Measurements from ENCODE around the gene PHEX.

DNA sequence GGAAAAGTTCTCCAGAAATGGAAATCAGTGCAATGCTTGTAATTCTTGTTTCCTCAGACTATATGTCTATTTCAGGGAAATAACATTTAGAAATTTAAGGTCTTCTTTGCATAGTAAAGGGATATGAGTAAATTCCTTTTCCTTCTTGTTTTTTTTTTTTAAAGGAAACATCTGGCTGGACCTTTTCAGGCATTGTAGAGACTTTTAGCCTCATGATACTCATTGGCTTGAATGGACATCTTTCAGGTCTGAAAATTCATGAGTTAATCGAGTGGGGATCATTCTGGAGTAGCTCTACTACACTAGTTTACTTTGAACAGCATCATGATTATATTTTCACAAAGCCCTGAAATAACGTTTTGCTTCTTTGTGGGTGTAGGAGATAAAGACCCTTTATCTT is 152.0 kb downstream of the PHEX start:
- TF ChIP-seq POLR2AphosphoS5 (IDR thresholded peaks at IDR 0.05) (no peak), POLR2A (IDR thresholded peaks at IDR 0.05; ENCODE audit: low read depth) (no peak)
- TF ChIP-seq, protein P1, sequence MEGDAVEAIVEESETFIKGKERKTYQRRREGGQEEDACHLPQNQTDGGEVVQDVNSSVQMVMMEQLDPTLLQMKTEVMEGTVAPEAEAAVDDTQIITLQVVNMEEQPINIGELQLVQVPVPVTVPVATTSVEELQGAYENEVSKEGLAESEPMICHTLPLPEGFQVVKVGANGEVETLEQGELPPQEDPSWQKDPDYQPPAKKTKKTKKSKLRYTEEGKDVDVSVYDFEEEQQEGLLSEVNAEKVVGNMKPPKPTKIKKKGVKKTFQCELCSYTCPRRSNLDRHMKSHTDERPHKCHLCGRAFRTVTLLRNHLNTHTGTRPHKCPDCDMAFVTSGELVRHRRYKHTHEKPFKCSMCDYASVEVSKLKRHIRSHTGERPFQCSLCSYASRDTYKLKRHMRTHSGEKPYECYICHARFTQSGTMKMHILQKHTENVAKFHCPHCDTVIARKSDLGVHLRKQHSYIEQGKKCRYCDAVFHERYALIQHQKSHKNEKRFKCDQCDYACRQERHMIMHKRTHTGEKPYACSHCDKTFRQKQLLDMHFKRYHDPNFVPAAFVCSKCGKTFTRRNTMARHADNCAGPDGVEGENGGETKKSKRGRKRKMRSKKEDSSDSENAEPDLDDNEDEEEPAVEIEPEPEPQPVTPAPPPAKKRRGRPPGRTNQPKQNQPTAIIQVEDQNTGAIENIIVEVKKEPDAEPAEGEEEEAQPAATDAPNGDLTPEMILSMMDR (IDR thresholded peaks at IDR 0.05), result no peak

Measured in esophagus muscularis mucosa (tissue), 3 donors.